OCI-LY3 (cell line): ENCODE results near the gene FAM107B.

Source experiments
- H2AFZ ChIP-seq: fragments of 200-600, 300-600 bp; shearing (Covaris generic); 2 replicates; pipeline ENCODE4 v1.6.0; 2014; ENCODE audit warnings: antibody characterized with exemption, low read depth, low read length
- H3K27ac ChIP-seq: fragments of 200-600, 300-600 bp; sonication (generic); 2 replicates; pipeline ENCODE4 v1.5.1; 2014; ENCODE audit warnings: mild to moderate bottlenecking, low read length, moderate library complexity, mixed read lengths
- H3K27me3 ChIP-seq: fragments of 200-600, 300-600 bp; sonication (generic); 2 replicates; pipeline ENCODE4 v1.6.1; 2014; ENCODE audit warnings: low read depth, low read length, mixed read lengths
- H3K36me3 ChIP-seq: fragments of 200-600, 300-600 bp; sonication (generic); replicated peaks from 2 replicates; pipeline ENCODE3; 2014; ENCODE audit warnings: low read depth, low read length, mixed read lengths
- H3K4me1 ChIP-seq: fragments of 300-600, 200-600 bp; sonication (generic); 2 replicates; pipeline ENCODE4 v1.6.1; 2014; ENCODE audit warnings: low read length, mixed read lengths
- H3K4me2 ChIP-seq: fragments of 200-600, 300-600 bp; sonication (generic); 2 replicates; pipeline ENCODE4 v1.6.1; 2014; ENCODE audit warnings: low read length, mixed read lengths
- H3K4me3 ChIP-seq: fragments of 300-600, 200-600 bp; sonication (generic); 2 replicates; pipeline ENCODE4 v1.5.1; 2014; ENCODE audit warnings: antibody characterized with exemption, mild to moderate bottlenecking, low read length, moderate library complexity
- H3K79me2 ChIP-seq: fragments of 300-600, 200-600 bp; shearing (Covaris generic); 2 replicates; pipeline ENCODE4 v1.6.1; 2014; ENCODE audit warnings: mild to moderate bottlenecking, low read length, mixed read lengths
- H3K9ac ChIP-seq: fragments of 300-600, 200-600 bp; shearing (Covaris generic); 2 replicates; pipeline ENCODE4 v1.6.0; 2014; ENCODE audit warnings: mild to moderate bottlenecking, low read length, moderate library complexity
- H3K9me3 ChIP-seq: fragments of 200-600, 300-600 bp; shearing (Covaris generic); 2 replicates; pipeline ENCODE4 v1.6.1; 2014; ENCODE audit warnings: low read length, mixed read lengths; ENCODE audit not compliant: insufficient read depth
- H4K20me1 ChIP-seq: fragments of 200-600, 300-600 bp; sonication (generic); 2 replicates; pipeline ENCODE4 v1.6.1; 2016; ENCODE audit warnings: low read length, mixed read lengths; ENCODE audit not compliant: insufficient read depth
- EZH2phosphoT487 ChIP-seq: fragments of 200-600 bp; shearing (Covaris generic); IDR thresholded peaks from 2 replicates; pipeline ENCODE4 v1.6.1; 2018; ENCODE audit warnings: antibody characterized with exemption, mixed run types, low read depth
- TF ChIP-seq, protein P1 (sequence below): fragments of 200-600, 300-600 bp; sonication (generic); IDR thresholded peaks from 2 replicates; pipeline ENCODE4 v1.5.1; 2014; ENCODE audit warnings: antibody characterized with exemption, low read length, low read depth

The FAM107B gene

DNA sequence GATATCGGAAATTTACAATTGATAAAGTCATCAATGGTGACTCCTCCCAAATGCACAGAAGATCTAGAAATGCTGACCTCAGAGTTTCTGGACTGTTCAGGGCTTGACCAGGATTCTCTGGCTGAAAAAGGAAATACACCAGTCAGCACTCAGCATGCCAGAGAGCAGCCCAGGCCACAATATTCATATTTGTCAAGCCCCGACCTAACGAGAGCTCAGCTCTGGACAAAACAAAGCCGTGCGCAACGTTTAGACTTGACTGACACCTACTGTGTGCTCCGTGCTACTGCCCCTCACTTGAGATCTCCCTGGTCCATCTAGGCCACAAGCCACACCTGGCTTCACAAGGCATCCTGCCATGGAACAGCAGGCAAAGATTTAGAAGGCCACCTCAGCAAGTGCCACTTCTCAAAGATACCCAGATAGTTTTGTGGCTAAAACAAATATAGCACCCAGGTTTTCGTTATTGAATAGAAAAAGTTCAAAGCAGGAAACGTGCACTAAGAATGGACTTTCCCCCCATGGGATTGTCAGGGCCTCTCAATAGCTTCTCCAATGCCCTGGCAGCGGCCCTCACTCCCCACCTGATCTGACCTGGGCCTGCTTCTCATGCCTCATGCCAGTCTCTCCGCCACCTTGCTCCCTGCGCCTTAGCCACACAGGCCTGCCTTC lies 218.3 kb downstream of the FAM107B start:
- Histone ChIP-seq H3K27me3 (no peaks in the 10 kb centered on the region), H3K79me2 (peaks cover 98% of the 10 kb centered on the region), H3K9me3 (no peaks in the 10 kb centered on the region), H3K27ac (no peak overlapping the region), H3K4me1 (peaks cover 53% of the 10 kb centered on the region), H3K4me3 (no peak overlapping the region), H3K9ac (no peak overlapping the region), H4K20me1 (peaks cover 98% of the 10 kb centered on the region), H3K4me2 (0 out of 2 replicates have a peak overlapping the region, but pooled peaks have one; percentile 3), H3K36me3 (peaks cover 14% of the 10 kb centered on the region), H2AFZ (no peak overlapping the region)
- TF ChIP-seq, protein P1, sequence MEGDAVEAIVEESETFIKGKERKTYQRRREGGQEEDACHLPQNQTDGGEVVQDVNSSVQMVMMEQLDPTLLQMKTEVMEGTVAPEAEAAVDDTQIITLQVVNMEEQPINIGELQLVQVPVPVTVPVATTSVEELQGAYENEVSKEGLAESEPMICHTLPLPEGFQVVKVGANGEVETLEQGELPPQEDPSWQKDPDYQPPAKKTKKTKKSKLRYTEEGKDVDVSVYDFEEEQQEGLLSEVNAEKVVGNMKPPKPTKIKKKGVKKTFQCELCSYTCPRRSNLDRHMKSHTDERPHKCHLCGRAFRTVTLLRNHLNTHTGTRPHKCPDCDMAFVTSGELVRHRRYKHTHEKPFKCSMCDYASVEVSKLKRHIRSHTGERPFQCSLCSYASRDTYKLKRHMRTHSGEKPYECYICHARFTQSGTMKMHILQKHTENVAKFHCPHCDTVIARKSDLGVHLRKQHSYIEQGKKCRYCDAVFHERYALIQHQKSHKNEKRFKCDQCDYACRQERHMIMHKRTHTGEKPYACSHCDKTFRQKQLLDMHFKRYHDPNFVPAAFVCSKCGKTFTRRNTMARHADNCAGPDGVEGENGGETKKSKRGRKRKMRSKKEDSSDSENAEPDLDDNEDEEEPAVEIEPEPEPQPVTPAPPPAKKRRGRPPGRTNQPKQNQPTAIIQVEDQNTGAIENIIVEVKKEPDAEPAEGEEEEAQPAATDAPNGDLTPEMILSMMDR, result no peak; the same call in 1 of the 2 replicates
- no peak for TF ChIP-seq EZH2phosphoT487

DNA sequence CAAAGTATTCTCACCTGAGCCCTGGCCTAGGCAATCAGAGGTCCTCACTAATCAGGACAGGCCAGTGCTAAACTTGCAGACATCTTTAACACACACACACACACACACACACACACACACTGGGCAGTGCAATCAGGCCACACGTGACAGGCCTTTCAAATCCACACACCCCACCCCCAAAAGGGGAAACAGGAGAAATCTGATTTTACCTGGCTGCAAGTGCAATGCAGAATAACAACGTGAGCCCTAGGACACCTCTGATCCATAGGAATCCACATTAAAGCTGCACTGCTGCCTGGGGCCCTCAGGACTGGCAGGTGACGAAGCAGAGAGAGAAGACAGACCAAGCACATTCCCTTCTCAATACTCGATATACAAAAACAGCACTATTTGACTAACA lies 218.9 kb downstream of the FAM107B start:
- Histone ChIP-seq H3K4me2 (0 out of 2 replicates have a peak overlapping the region, but pooled peaks have one; percentile 3), H2AFZ (no peak overlapping the region), H4K20me1 (peaks cover 98% of the 10 kb centered on the region), H3K9ac (no peak overlapping the region), H3K4me1 (peaks cover 52% of the 10 kb centered on the region), H3K27ac (no peak overlapping the region), H3K4me3 (no peak overlapping the region), H3K79me2 (peaks cover 94% of the 10 kb centered on the region), H3K9me3 (no peaks in the 10 kb centered on the region), H3K27me3 (no peaks in the 10 kb centered on the region), H3K36me3 (peaks cover 14% of the 10 kb centered on the region)
- TF ChIP-seq, protein P1, result no peak
- no peak for TF ChIP-seq EZH2phosphoT487

DNA sequence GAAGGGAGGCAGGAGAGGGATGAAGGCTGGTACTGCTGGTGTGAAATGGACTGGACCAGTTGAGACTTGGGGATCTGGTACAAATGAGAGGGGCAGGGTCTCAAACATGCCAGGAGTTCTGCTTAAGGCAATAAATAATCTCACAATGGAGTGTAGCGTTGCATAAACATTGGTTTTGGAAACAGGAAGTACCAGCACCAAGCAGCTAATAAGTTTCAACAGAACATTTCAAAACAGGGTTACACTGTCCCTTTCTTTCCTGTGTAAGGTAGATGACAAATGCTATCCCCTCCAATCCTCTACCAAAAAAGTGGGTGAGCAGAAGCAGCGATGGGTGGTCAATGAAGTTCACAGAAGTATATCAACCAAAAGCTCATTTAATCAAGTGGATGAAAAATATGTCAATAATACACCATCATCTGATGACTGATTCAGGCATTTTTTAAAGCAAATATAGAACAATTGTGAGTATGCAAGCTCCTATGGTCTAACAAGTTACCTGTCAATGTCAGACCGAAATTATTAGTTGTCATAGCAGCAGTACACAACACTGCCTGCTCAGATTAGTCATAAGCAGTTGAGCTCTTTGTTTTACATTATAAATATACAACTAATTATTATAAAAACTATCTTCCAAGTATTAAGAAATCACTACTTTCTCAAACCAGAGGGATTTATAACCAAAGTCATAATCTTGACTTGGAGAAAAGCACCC lies 220.0 kb downstream of the FAM107B start:
- Histone ChIP-seq H3K4me2 (no peak overlapping the region), H3K4me3 (no peak overlapping the region), H3K79me2 (peaks cover 94% of the 10 kb centered on the region), H3K9me3 (no peaks in the 10 kb centered on the region), H3K27me3 (no peaks in the 10 kb centered on the region), H4K20me1 (peaks cover 98% of the 10 kb centered on the region), H3K4me1 (peaks cover 44% of the 10 kb centered on the region), H3K36me3 (peaks cover 18% of the 10 kb centered on the region), H2AFZ (no peak overlapping the region), H3K9ac (no peak overlapping the region), H3K27ac (no peak overlapping the region)
- TF ChIP-seq, protein P1, result no peak
- no peak for TF ChIP-seq EZH2phosphoT487

DNA sequence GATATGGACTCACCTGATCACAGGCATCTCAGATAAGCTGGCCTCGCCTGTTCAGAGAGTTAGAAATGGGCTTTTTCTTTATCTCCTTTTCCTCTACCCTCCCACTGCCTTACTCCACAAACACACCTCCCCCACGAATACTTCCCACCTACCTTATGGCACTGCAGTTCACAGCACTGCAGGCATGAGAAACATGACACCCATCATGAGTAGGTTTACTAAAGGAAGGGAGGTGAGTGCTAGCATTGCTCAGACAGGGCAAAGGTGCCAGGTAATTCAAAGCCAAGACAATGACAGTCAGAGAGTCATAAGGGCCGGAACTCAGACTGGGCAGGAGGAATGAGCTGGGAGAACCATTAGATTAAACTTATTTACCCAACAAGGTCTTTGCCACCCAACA lies 220.6 kb downstream of the FAM107B start:
- Histone ChIP-seq H3K27me3 (no peaks in the 10 kb centered on the region), H3K9ac (no peak overlapping the region), H3K4me2 (no peak overlapping the region), H3K79me2 (peaks cover 94% of the 10 kb centered on the region), H3K36me3 (peaks cover 19% of the 10 kb centered on the region), H3K4me1 (peaks cover 41% of the 10 kb centered on the region), H3K27ac (no peak overlapping the region), H2AFZ (no peak overlapping the region), H4K20me1 (peaks cover 98% of the 10 kb centered on the region), H3K4me3 (no peak overlapping the region), H3K9me3 (no peaks in the 10 kb centered on the region)
- TF ChIP-seq, protein P1, result no peak
- TF ChIP-seq EZH2phosphoT487, result no peak
